Breast epithelium (tissue), 4 donors: ENCODE measurements around the gene TMEM200C. TPM values are rescaled to one million over a fixed set of nuclear protein-coding genes. Genes with fewer than 3 reads are reported as not detected.

Experiments
- DNase-seq, 2 donors: peaks; one replicate each; pipeline ENCODE4 v3.0.0-alpha.2; 2019; ENCODE audit warnings: low spot score in 2 of 2
- H3K27ac ChIP-seq, 2 donors: fragments of 200-600 bp; sonication (generic) in 1 of 2; one replicate each; pipeline ENCODE4 v1.5.1; 2016 to 2019; ENCODE audit warnings: mild to moderate bottlenecking in 1 of 2
- H3K27me3 ChIP-seq, 2 donors: fragments of 200-600 bp; sonication (generic) in 1 of 2; one replicate each; pipeline versions ENCODE4 v1.5.1 to v1.6.0; 2017 to 2019; ENCODE audit warnings: control low read depth in 1 of 2, mild to moderate bottlenecking in 1 of 2
- H3K36me3 ChIP-seq: fragments of 200-600 bp; one replicate; pipeline ENCODE4 v1.5.1; 2019
- H3K4me1 ChIP-seq, 2 donors: fragments of 200-600 bp; sonication (generic); one replicate each; pipeline ENCODE4 v1.5.1; 2016 to 2019; ENCODE audit warnings: control low read depth in 1 of 2
- H3K4me3 ChIP-seq, 3 donors: fragments of 200-600 bp; sonication (generic); 1 replicate in 2 of 3; 2 replicates in 1 of 3; pipeline ENCODE4 v1.5.1; 2016 to 2019; ENCODE audit warnings: mild to moderate bottlenecking in 3 of 3, moderate library complexity in 2 of 3
- H3K9me3 ChIP-seq, 2 donors: fragments of 200-600 bp; sonication (generic) in 1 of 2; one replicate each; pipeline ENCODE4 v1.5.1; 2016 to 2019; ENCODE audit warnings: control low read depth in 1 of 2
- POLR2A ChIP-seq: fragments of 450-650 bp; IDR thresholded peaks from one replicate; pipeline ENCODE4 v1.6.1; 2016; ENCODE audit warnings: antibody characterized with exemption, mild to moderate bottlenecking, moderate library complexity
- POLR2AphosphoS5 ChIP-seq, 3 donors: sonication (generic); formaldehyde crosslinking; IDR thresholded peaks; one replicate each; pipeline ENCODE4 v1.6.1; 2017; ENCODE audit warnings: antibody characterized with exemption in 3 of 3
- intact Hi-C: fragments of 100-400 bp; cut with DNase I; formaldehyde crosslinking; loops from one replicate; pipeline ENCODE4 v1.15.1; 2023; ENCODE audit warnings: low total_unique reads
- total RNA-seq, 3 donors: library from RNA; depleted of rRNA; stranded (reverse); fragments of >200 nt; gene quantifications; one replicate each; pipeline ENCODE4 v1.1.0, GENCODE V29; 2016
- TF ChIP-seq, protein P1 (sequence below), 3 donors: fragments of 450-650 bp; IDR thresholded peaks; one replicate each; pipeline ENCODE4 v1.5.1; 2016 to 2017; ENCODE audit warnings: antibody characterized with exemption in 3 of 3, mild to moderate bottlenecking in 3 of 3, moderate library complexity in 3 of 3

Gene TMEM200C
- total RNA-seq, 3 donors from 2014 or later, result 0.16 to 1.2 (median 0.98) TPM

DNA sequence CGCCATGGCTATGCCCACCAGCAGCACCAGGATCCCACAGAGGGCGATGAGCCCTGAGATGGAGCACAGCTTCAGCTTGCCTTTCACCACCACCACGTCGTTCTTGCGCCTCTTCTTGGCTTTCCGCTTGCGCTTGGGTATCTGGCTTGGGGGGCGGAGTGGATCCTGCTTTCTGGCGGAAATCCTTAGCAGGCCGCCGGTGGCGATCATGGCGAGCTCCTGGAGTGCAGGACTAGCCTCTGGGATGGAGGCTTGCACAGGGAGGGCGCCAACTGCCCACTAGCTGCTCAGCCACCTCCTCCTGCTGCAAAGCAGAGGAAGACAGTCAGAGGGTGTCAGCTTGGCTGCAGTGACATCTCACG is 3.5 kb downstream of the TMEM200C start:
- DNase-seq, result no peak
- TF ChIP-seq POLR2AphosphoS5 (IDR thresholded peaks at IDR 0.05), result no peak
- TF ChIP-seq, protein P1, sequence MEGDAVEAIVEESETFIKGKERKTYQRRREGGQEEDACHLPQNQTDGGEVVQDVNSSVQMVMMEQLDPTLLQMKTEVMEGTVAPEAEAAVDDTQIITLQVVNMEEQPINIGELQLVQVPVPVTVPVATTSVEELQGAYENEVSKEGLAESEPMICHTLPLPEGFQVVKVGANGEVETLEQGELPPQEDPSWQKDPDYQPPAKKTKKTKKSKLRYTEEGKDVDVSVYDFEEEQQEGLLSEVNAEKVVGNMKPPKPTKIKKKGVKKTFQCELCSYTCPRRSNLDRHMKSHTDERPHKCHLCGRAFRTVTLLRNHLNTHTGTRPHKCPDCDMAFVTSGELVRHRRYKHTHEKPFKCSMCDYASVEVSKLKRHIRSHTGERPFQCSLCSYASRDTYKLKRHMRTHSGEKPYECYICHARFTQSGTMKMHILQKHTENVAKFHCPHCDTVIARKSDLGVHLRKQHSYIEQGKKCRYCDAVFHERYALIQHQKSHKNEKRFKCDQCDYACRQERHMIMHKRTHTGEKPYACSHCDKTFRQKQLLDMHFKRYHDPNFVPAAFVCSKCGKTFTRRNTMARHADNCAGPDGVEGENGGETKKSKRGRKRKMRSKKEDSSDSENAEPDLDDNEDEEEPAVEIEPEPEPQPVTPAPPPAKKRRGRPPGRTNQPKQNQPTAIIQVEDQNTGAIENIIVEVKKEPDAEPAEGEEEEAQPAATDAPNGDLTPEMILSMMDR (IDR thresholded peaks at IDR 0.05), result no peak
- intact Hi-C loops, result no loop called here
- H3K9me3 ChIP-seq, result no peaks in the 10 kb centered on the region
- H3K27me3 ChIP-seq, result peaks cover 3 to 30% of the 10 kb centered on the region in 2 donors
- no peak overlapping the region for H3K27ac ChIP-seq
- no peaks in the 10 kb centered on the region for H3K36me3 ChIP-seq
- no peaks in the 10 kb centered on the region for H3K4me1 ChIP-seq
- H3K4me3 ChIP-seq, result no peak overlapping the region

DNA sequence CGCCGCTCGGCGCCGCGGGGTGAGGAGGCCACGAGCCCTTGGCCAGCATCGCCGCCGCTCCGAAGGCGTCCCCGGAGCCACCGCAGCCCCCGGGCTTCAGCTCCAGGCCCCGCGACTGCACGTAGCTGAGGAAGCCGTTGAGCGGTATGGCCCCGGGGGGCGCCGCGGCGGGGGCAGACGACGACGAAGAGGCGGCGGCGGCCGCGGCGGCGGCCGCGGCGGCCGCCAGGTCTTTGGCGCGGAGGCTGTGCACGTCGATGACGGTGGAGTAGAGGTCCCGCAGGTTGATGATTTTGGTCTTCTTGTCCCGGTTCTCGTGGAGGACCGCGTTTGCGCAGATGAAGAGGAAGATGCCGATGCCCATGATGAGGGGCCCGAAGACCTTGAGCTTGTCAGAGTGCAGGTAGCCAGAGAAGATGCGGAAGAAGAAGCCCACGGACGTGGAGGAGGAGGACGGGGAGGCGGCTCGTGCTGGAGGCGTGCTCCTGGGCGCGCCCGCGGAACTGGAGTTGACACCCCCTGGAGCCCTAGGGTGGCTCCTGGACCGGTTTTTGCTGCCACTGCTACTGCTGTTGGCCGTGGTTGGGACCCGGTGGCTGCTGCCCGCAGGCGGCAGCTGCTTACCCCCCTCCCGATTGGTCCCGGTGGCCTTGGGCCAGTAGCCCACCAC is 4.0 kb downstream of the TMEM200C start:
- TF ChIP-seq, protein P1 (IDR thresholded peaks at IDR 0.05), result no peak
- TF ChIP-seq POLR2A (no peak), POLR2AphosphoS5 (IDR thresholded peaks at IDR 0.05) (no peak)
- Histone ChIP-seq H3K4me1 (no peaks in the 10 kb centered on the region), H3K27me3 (peaks cover 3 to 30% of the 10 kb centered on the region in 2 donors), H3K36me3 (no peaks in the 10 kb centered on the region), H3K4me3 (peak overlapping the region; percentile 39 to 79 (median 58)), H3K27ac (no peak overlapping the region), H3K9me3 (no peaks in the 10 kb centered on the region)
- no peak for DNase-seq
- intact Hi-C loops, result no loop called here

DNA sequence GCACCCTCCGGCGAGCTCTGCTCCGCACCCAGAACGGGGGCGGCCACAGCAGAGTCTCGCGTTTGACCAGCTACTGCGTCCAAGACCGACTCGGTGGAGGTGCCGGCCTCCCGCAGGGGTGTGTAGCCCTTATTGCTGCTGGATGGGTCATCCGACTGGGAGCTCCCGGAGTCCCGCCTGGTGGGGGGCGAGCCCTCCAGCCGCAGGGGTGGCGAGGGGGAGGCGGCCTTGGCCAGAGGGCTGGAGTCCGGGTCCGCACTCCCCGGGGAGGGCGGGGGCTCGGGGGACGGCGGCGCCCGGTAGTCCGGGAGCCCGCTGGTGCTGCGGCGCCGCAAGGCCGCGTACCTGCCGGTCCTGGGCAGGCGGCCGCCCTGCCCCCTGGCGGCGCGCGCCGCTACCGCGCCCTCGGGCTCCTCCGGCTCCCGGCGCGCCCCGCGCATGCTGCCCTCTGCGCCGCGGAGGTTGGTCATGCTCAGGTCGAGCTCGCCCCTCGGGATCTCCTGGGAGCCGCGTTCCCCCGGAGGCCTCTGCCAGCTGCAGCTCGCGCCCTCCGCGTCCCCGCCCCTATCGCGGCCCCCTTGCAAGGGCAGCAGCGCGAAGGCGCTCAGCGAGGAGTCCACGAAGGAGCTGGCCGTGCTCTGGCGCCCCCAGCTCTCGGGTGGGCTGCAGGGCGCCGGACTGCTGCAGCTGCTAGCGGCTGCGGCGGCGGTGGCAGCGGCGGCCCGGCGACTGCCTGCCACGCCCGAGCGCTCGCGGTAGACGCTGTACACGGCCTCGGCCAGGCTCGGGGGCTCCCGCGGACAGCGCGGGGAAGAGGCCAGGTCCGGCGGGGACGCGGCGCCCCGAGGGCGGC is 4.8 kb downstream of the TMEM200C start:
- Histone ChIP-seq H3K36me3 (no peaks in the 10 kb centered on the region), H3K27ac (peak overlapping the region in 1 of 2 donors; percentile 0), H3K9me3 (no peaks in the 10 kb centered on the region), H3K27me3 (peaks cover 0 to 25% of the 10 kb centered on the region in 2 donors), H3K4me1 (no peaks in the 10 kb centered on the region), H3K4me3 (peak overlapping the region; percentile 39 to 79 (median 58))
- peak in 1 of 2 donors; percentile 19 for DNase-seq
- intact Hi-C loops, result no loop called here
- TF ChIP-seq POLR2A, result no peak
- TF ChIP-seq, protein P1 (IDR thresholded peaks at IDR 0.05), result peak in 1 of 3 donors; percentile 46

DNA sequence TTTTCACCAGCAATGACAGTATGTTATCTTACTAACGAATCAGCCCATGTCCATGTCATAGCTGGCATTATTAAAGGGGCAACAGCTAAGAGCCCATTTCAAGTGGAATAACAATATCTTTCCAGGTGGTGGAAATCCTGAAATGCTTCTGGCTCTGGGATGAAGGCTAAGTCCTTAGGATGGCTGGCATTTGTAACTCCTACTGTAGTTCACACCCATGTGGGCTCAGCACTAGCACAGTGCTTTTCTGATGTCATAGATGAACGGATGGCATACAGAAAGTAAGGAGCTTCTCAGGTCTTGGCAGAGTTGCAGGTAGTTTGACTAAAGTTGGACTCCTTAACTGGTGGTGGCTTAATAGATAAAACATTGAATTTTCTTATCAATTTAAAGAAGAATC is 10.0 kb downstream of the TMEM200C start:
- no peaks in the 10 kb centered on the region for H3K4me1 ChIP-seq
- TF ChIP-seq POLR2A, result no peak
- no peak for TF ChIP-seq POLR2AphosphoS5 (IDR thresholded peaks at IDR 0.05)
- TF ChIP-seq, protein P1 (IDR thresholded peaks at IDR 0.05), result no peak
- H3K9me3 ChIP-seq, result no peaks in the 10 kb centered on the region
- no peak overlapping the region for H3K27ac ChIP-seq
- intact Hi-C loops, result no loop called here
- H3K4me3 ChIP-seq, result no peak overlapping the region
- no peak for DNase-seq
- no peaks in the 10 kb centered on the region for H3K36me3 ChIP-seq
- H3K27me3 ChIP-seq, result peaks cover 0 to 4% of the 10 kb centered on the region in 2 donors

DNA sequence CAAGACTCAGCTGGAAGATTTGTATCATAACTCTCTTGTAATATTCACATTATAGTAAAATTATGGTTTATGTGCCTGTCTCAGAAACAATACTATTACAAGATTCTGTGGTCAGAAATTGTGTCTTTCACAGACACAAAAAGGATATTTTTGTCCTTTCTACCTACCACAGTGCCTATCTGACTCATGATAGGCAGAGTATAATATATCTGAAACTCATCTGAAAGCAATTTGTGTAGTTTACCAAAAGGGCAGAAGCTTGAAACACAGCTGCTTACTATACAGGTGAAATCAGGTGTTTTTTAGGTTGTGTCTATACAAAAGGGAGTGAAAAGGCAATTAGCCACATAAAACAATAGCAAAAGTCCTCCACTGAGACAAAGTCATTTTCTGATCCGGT is 10.9 kb downstream of the TMEM200C start:
- Histone ChIP-seq H3K27me3 (no peaks in the 10 kb centered on the region), H3K4me1 (no peaks in the 10 kb centered on the region)
- no peak for DNase-seq

More for the DNA sequence above, 10.9 kb downstream of the TMEM200C start:
- Histone ChIP-seq H3K27ac (no peak overlapping the region), H3K9me3 (no peaks in the 10 kb centered on the region), H3K4me3 (no peak overlapping the region), H3K36me3 (no peaks in the 10 kb centered on the region)
- TF ChIP-seq, protein P1 (IDR thresholded peaks at IDR 0.05), result no peak
- TF ChIP-seq POLR2A, result no peak
- no peak for TF ChIP-seq POLR2AphosphoS5 (IDR thresholded peaks at IDR 0.05)
- intact Hi-C loops, result no loop called here
